GM23338 (cell line): Measurements from ENCODE around the gene ZBTB18. TPM values are rescaled to one million over a fixed set of nuclear protein-coding genes. Genes with fewer than 3 reads are reported as not detected.

Experiments used
- ATAC-seq: fragments of 200-7000 bp; cut with Tn5 transposase; 3 replicates; pipeline ENCODE4 v1.9.1; 2020
- DNase-seq: peaks from one replicate; pipeline ENCODE4 v3.0.0-alpha.2; 2015; ENCODE audit warnings: low spot score
- H2AFZ ChIP-seq: fragments of 200-600 bp; sonication (generic); 2 replicates; pipeline ENCODE4 v1.8.0; 2016; ENCODE audit warnings: antibody characterized with exemption, mild to moderate bottlenecking, moderate library complexity
- H3F3A ChIP-seq: fragments of 200-600 bp; sonication (generic); replicated peaks from 2 replicates; pipeline ENCODE4 v1.8.0; 2017; ENCODE audit warnings: antibody characterized with exemption, mixed run types, low read depth
- H3K27ac ChIP-seq: fragments of 200-600 bp; sonication (generic); 2 replicates; pipeline ENCODE4 v1.6.1; 2016; ENCODE audit warnings: low read depth
- H3K27me3 ChIP-seq: fragments of 200-600 bp; sonication (generic); 2 replicates; pipeline ENCODE4 v1.8.0; 2016; ENCODE audit warnings: mild to moderate bottlenecking, mixed run types, moderate library complexity; ENCODE audit not compliant: insufficient read depth
- H3K36me3 ChIP-seq: fragments of 200-600 bp; sonication (generic); 2 replicates; pipeline ENCODE4 v1.8.0; 2016; ENCODE audit warnings: mild to moderate bottlenecking; ENCODE audit not compliant: insufficient read depth
- H3K4me1 ChIP-seq: fragments of 200-600 bp; sonication (generic); 2 replicates; pipeline ENCODE4 v1.8.0; 2016; ENCODE audit warnings: mild to moderate bottlenecking, moderate library complexity; ENCODE audit not compliant: insufficient read depth
- H3K4me2 ChIP-seq: fragments of 200-600 bp; sonication (generic); 2 replicates; pipeline ENCODE4 v1.7.1; 2017; ENCODE audit warnings: mixed run types
- H3K4me3 ChIP-seq: fragments of 200-600 bp; sonication (generic); 2 replicates; pipeline ENCODE4 v1.6.1; 2016; ENCODE audit warnings: mixed run types
- H3K79me2 ChIP-seq: fragments of 200-600 bp; sonication (generic); replicated peaks from 2 replicates; pipeline ENCODE4 v1.8.0; 2017; ENCODE audit warnings: mild to moderate bottlenecking; ENCODE audit not compliant: insufficient read depth
- H3K9me2 ChIP-seq: fragments of 200-600 bp; sonication (generic); 2 replicates; pipeline ENCODE4 v1.8.0; 2017; ENCODE audit not compliant: insufficient read depth
- H4K20me1 ChIP-seq: fragments of 200-600 bp; sonication (generic); replicated peaks from 2 replicates; pipeline ENCODE4 v1.8.0; 2017; ENCODE audit warnings: mild to moderate bottlenecking; ENCODE audit not compliant: insufficient read depth
- H3K27ac Mint-ChIP-seq: 2 replicates; pipeline ENCODE4 v1.8.0; 2020; ENCODE audit warnings: inconsistent platforms, mild to moderate bottlenecking, moderate library complexity, mixed read lengths
- H3K27me3 Mint-ChIP-seq: 3 replicates; pipeline ENCODE4 v1.8.0; 2022; ENCODE audit warnings: low read depth, mild to moderate bottlenecking, moderate library complexity, mixed read lengths, inconsistent platforms; ENCODE audit not compliant: insufficient read depth, poor library complexity
- H3K36me3 Mint-ChIP-seq: 3 replicates; pipeline ENCODE4 v1.8.0; 2021; ENCODE audit warnings: low read depth, mild to moderate bottlenecking, inconsistent platforms, moderate library complexity, mixed read lengths
- H3K4me1 Mint-ChIP-seq: 3 replicates; pipeline ENCODE4 v1.8.0; 2020; ENCODE audit warnings: mild to moderate bottlenecking, inconsistent platforms, mixed read lengths
- H3K4me3 Mint-ChIP-seq: 3 replicates; pipeline ENCODE4 v1.8.0; 2021; ENCODE audit warnings: moderate library complexity, mild to moderate bottlenecking, inconsistent platforms, mixed read lengths
- H3K9me3 Mint-ChIP-seq: 3 replicates; pipeline ENCODE4 v1.8.0; 2020; ENCODE audit warnings: moderate library complexity, mild to moderate bottlenecking, inconsistent platforms, mixed read lengths
- CREB1 ChIP-seq: fragments of 250-450 bp; sonication (Bioruptor Pico); IDR thresholded peaks from 2 replicates; pipeline ENCODE4 v1.5.0; 2020; ENCODE audit warnings: low read depth, mild to moderate bottlenecking, moderate library complexity
- CTCF ChIP-seq, 2 experiments: fragments of 200-600 bp in 1 of 2; sonication (generic) in 1 of 2; conservative IDR thresholded peaks; 2 replicates each; pipeline versions ENCODE4 v1.5.1 to v1.6.1; 2016 to 2017; ENCODE audit warnings: antibody characterized with exemption in 2 of 2, low read depth in 2 of 2, mild to moderate bottlenecking in 2 of 2, moderate library complexity in 1 of 2
- EZH2 ChIP-seq: fragments of 200-600 bp; sonication (generic); IDR thresholded peaks from one replicate; pipeline ENCODE4 v1.8.0; 2017; ENCODE audit warnings: antibody characterized with exemption, mild to moderate bottlenecking, low read depth; ENCODE audit not compliant: unreplicated experiment
- EZH2phosphoT487 ChIP-seq: fragments of 200-600 bp; sonication (generic); IDR thresholded peaks from one replicate; pipeline ENCODE4 v1.8.1; 2018; ENCODE audit warnings: antibody characterized with exemption; ENCODE audit not compliant: unreplicated experiment
- NANOG ChIP-seq: IDR thresholded peaks from 2 replicates; pipeline ENCODE4 v1.6.1; 2016; ENCODE audit warnings: antibody characterized with exemption, borderline replicate concordance
- POLR2AphosphoS5 ChIP-seq: IDR thresholded peaks from 2 replicates; pipeline ENCODE4 v1.6.1; 2016; ENCODE audit warnings: antibody characterized with exemption, low read depth
- REST ChIP-seq: IDR thresholded peaks from one replicate; pipeline ENCODE4 v1.6.1; 2018; ENCODE audit warnings: antibody characterized with exemption; ENCODE audit not compliant: unreplicated experiment
- STAT1 ChIP-seq: IDR thresholded peaks from one replicate; pipeline ENCODE4 v1.6.1; 2016; ENCODE audit warnings: antibody characterized with exemption; ENCODE audit not compliant: unreplicated experiment
- ZNF331 ChIP-seq: fragments of 250-450 bp; sonication (Bioruptor Pico); IDR thresholded peaks from 2 replicates; pipeline ENCODE4 v1.5.0; 2020; ENCODE audit warnings: low read depth, mild to moderate bottlenecking, moderate library complexity
- ZNF462 ChIP-seq: fragments of 250-450 bp; sonication (Bioruptor Pico); IDR thresholded peaks from 2 replicates; pipeline ENCODE4 v1.5.0; 2020; ENCODE audit warnings: mild to moderate bottlenecking, moderate library complexity
- polyA plus RNA-seq: library from polyadenylated mRNA; unstranded; fragments of >200 nt; fragmentation: Nextera tagmentation; extraction: Ambion mirVana; gene quantifications from 2 replicates; pipeline ENCODE4 v1.2.1, GENCODE V29; 2016
- total RNA-seq: library from RNA; depleted of rRNA; stranded (reverse); fragments of >200 nt; shearing (Covaris generic); gene quantifications from 2 replicates; pipeline ENCODE4 v1.2.3, GENCODE V29; 2014
- TF ChIP-seq, protein P1 (sequence below): IDR thresholded peaks from 2 replicates; pipeline ENCODE4 v1.6.1; 2016; ENCODE audit warnings: antibody characterized with exemption

ZBTB18 gene
- total and polyA plus RNA-seq, 2 experiments from 2014 or later, result 5.5 to 12.2 TPM

DNA sequence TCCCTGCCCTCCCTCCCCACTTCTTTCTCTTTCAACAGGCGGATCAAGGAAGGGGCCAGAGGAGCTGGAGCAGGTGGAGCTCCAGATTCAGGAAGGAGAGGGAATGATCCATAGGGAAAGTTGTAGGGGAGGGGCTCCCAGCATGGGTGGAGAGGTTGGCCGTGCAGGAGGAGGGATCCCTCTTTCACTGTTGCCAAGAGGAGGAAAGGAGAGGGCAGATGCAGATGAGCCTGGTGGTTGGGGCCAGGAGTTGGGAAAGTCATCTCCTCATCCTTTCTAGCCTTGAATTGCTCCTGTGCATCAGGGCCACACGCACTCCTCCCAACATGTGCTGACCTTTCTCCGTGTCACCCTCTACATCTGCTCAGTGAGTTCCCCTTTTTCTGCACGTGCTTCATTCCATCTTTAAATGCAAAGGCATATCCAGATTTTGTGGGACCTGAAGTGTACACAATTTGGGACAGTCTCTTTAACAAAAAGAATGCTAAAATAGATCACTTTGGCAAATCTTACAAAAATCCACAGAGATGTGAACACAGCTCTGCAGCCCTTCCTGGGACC lies 32.4 kb downstream of the ZBTB18 start (continued):
- TF ChIP-seq ZNF462 (CRISPR knock-in tag) (no peak), POLR2AphosphoS5 (no peak)
- TF ChIP-seq, protein P1, sequence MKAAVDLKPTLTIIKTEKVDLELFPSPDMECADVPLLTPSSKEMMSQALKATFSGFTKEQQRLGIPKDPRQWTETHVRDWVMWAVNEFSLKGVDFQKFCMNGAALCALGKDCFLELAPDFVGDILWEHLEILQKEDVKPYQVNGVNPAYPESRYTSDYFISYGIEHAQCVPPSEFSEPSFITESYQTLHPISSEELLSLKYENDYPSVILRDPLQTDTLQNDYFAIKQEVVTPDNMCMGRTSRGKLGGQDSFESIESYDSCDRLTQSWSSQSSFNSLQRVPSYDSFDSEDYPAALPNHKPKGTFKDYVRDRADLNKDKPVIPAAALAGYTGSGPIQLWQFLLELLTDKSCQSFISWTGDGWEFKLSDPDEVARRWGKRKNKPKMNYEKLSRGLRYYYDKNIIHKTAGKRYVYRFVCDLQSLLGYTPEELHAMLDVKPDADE, result no peak

DNA sequence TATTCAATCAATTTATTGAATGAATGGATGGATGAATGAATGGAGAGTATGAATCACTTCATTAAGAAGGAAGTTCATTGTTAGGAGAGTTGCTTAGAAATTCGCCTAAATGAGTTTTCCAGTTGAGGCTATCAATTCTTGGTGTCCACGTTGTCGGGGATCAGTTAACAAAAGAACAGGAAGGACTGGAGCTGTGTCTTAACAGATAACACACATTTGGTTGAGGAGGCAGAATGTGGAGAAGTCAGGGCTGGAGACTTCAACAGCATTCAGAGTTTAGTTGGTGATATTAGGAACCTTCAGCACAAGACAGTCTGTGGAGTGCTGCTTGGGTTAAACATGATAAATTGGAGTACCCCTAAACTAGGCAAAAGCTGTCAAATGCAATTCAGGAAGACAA lies 33.7 kb downstream of the ZBTB18 start:
- Mint-ChIP-seq H3K4me3 (no peak overlapping the region), H3K27me3 (peaks cover 7% of the 10 kb centered on the region), H3K27ac (no peak overlapping the region), H3K9me3 (no peaks in the 10 kb centered on the region; the same call in 1 of the 3 replicates), H3K36me3 (peaks cover 3% of the 10 kb centered on the region; the same call in 2 of the 3 replicates), H3K4me1 (peaks cover 10% of the 10 kb centered on the region; the same call in 2 of the 3 replicates)
- Histone ChIP-seq H3K4me2 (no peak overlapping the region), H3K9me2 (peaks cover 4% of the 10 kb centered on the region; the same call in 1 of the 2 replicates), H3K4me1 (no peaks in the 10 kb centered on the region), H4K20me1 (no peaks in the 10 kb centered on the region), H3F3A (no peaks in the 10 kb centered on the region), H3K27ac (no peak overlapping the region), H3K4me3 (no peak overlapping the region), H3K79me2 (no peaks in the 10 kb centered on the region), H3K27me3 (no peaks in the 10 kb centered on the region), H2AFZ (peak overlapping the region; percentile 3; the same call in 1 of the 2 replicates), H3K36me3 (no peaks in the 10 kb centered on the region)
- ATAC-seq (no peak), DNase-seq (no peak)
- TF ChIP-seq EZH2phosphoT487, result no peak
- TF ChIP-seq EZH2, result no peak
- TF ChIP-seq CREB1 (CRISPR knock-in tag), result no peak
- TF ChIP-seq STAT1, result no peak
- TF ChIP-seq CTCF (conservative IDR thresholded peaks at IDR 0.05; ENCODE audit: low read depth in 2 of 2), result no peak
- no peak for TF ChIP-seq POLR2AphosphoS5
- no peak for TF ChIP-seq NANOG
- TF ChIP-seq REST, result no peak
- no peak for TF ChIP-seq ZNF331 (CRISPR knock-in tag)
- TF ChIP-seq, protein P1, result no peak
